ENCODE results near the gene MAT1A. TPM values are rescaled to one million over a fixed set of nuclear protein-coding genes. Genes with fewer than 3 reads are reported as not detected.

Gene MAT1A
- total RNA-seq, 2 donors from 2014 or later, result 0.53 to 0.58 TPM

DNA sequence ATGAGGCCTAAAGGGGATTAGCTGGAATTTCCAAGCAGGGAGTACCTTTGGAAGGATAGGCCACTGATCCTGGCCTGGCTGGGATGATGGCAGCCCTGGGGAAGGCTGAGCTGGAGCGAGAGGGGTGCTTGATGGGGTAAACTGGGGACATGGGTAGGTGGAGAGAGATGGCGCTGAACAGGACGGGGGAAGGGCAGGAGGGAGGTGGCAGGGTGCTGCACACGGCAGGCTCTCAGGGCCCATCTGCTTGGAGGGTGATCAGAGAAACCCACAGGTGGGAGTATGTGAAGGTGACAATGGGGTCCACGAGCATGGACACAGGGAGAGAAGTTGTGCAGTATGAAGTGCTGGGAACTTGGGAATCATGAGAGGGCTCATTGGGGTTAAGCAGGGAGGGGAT is 10.3 kb downstream of the MAT1A start:
- H3K27me3 Mint-ChIP-seq (ENCODE audit: insufficient read depth), result no peaks in the 10 kb centered on the region
- no peak overlapping the region for H3K4me3 Mint-ChIP-seq
- peaks cover 8% of the 10 kb centered on the region for H3K4me1 Mint-ChIP-seq
- Histone ChIP-seq H3K4me3 (ENCODE audit: low read length) (no peak overlapping the region), H3K27me3 (ENCODE audit: control insufficient read depth, insufficient read depth, low read length, poor library complexity, severe bottlenecking) (no peaks in the 10 kb centered on the region), H3K9ac (ENCODE audit: extremely low read depth, low read length, poor library complexity, severe bottlenecking) (no peak overlapping the region), H3K4me1 (ENCODE audit: control insufficient read depth, insufficient read depth, low read length) (no peaks in the 10 kb centered on the region), H3K36me3 (ENCODE audit: control insufficient read depth, insufficient read depth, low read length) (no peaks in the 10 kb centered on the region), H3K9me3 (ENCODE audit: control insufficient read depth, low read length) (no peaks in the 10 kb centered on the region), H3K27ac (ENCODE audit: low read depth, low read length) (no peak overlapping the region)
- no peak overlapping the region for H3K27ac Mint-ChIP-seq
- H3K36me3 Mint-ChIP-seq (ENCODE audit: low read depth), result no peaks in the 10 kb centered on the region
- WGBS, 2 experiments (ENCODE audit: insufficient coverage in 1 of 2, insufficient read length in 1 of 2), result 89 to 94% methylated on average over 3 to 5 of the region's 5 CpGs
- TF ChIP-seq, protein P1, sequence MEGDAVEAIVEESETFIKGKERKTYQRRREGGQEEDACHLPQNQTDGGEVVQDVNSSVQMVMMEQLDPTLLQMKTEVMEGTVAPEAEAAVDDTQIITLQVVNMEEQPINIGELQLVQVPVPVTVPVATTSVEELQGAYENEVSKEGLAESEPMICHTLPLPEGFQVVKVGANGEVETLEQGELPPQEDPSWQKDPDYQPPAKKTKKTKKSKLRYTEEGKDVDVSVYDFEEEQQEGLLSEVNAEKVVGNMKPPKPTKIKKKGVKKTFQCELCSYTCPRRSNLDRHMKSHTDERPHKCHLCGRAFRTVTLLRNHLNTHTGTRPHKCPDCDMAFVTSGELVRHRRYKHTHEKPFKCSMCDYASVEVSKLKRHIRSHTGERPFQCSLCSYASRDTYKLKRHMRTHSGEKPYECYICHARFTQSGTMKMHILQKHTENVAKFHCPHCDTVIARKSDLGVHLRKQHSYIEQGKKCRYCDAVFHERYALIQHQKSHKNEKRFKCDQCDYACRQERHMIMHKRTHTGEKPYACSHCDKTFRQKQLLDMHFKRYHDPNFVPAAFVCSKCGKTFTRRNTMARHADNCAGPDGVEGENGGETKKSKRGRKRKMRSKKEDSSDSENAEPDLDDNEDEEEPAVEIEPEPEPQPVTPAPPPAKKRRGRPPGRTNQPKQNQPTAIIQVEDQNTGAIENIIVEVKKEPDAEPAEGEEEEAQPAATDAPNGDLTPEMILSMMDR (conservative IDR thresholded peaks at IDR 0.05), result no peak
- no peaks in the 10 kb centered on the region for H3K9me3 Mint-ChIP-seq
- peak; percentile 22 for DNase-seq

DNA sequence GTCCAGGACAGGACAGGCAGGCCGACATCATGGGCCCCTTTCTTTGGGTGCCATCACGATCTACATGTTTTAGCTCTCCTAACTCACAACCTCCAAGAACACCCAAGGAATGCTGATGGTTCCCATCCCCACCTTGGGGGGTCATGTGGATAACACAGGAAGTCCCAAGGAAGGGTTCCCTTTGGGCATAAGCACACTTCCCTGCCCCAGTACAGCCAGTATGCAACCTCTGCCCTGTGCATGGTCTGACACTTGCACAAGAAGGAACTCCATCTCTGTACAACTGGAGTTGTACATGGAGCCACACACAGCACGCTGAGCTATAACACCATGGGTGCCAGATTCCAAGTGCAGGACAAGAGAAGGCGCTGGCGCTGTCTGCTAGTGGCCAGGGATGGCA is 11.0 kb downstream of the MAT1A start:
- no peaks in the 10 kb centered on the region for H3K36me3 ChIP-seq (ENCODE audit: control insufficient read depth, insufficient read depth, low read length)
- H3K27me3 Mint-ChIP-seq (ENCODE audit: insufficient read depth), result no peaks in the 10 kb centered on the region
- H3K36me3 Mint-ChIP-seq (ENCODE audit: low read depth), result no peaks in the 10 kb centered on the region
- H3K9me3 Mint-ChIP-seq, result no peaks in the 10 kb centered on the region
- no peak overlapping the region for H3K4me3 ChIP-seq (ENCODE audit: low read length)
- H3K9ac ChIP-seq (ENCODE audit: extremely low read depth, low read length, poor library complexity, severe bottlenecking), result no peak overlapping the region
- H3K27me3 ChIP-seq (ENCODE audit: control insufficient read depth, insufficient read depth, low read length, poor library complexity, severe bottlenecking), result no peaks in the 10 kb centered on the region
- H3K27ac Mint-ChIP-seq, result no peak overlapping the region
- H3K9me3 ChIP-seq (ENCODE audit: control insufficient read depth, low read length), result no peaks in the 10 kb centered on the region
- no peak overlapping the region for H3K27ac ChIP-seq (ENCODE audit: low read depth, low read length)
- H3K4me1 ChIP-seq (ENCODE audit: control insufficient read depth, insufficient read depth, low read length), result no peaks in the 10 kb centered on the region
- TF ChIP-seq, protein P1 (conservative IDR thresholded peaks at IDR 0.05), result no peak
- WGBS, 2 experiments (ENCODE audit: insufficient coverage in 1 of 2, insufficient read length in 1 of 2), result 91 to 94% methylated on average over 5 of the region's 5 CpGs
- no peak overlapping the region for H3K4me3 Mint-ChIP-seq
- DNase-seq, result no peak
- H3K4me1 Mint-ChIP-seq, result peaks cover 4% of the 10 kb centered on the region

DNA sequence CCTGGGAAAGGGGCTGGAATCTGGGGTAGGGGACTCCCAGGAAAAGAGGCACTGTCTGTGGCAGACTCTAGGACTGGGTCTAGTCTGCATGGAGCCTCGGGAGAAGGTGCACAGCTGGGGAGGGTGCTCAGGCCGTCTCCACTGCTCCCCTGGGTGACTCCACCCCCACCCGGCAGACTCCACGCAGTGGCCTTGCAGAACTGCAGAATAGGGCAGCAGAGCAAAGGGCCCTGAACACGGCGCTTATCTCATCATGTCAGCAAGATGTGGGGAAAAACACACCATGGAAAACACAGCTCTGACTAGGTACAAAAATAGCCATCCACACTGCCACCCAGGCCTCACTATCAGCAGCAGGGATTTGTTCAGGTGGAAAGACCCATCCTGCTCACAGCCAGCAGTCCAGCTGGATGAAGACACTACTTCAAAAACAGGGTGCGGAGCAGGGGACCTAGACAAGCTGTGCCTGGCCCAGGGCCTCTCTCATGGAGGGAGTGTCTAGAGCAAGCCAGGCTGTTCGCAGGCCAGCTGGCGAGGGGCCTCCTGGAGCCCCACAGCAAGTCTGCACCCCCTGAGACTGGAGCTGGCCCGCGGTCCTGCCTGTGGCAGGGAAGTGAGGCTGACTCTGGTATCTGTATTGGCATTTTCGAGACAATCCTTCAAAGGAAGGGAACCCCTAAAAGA is 11.7 kb downstream of the MAT1A start:
- Histone ChIP-seq H3K4me1 (ENCODE audit: control insufficient read depth, insufficient read depth, low read length) (peaks cover 3% of the 10 kb centered on the region), H3K4me3 (ENCODE audit: low read length) (no peak overlapping the region), H3K9me3 (ENCODE audit: control insufficient read depth, low read length) (no peaks in the 10 kb centered on the region), H3K9ac (ENCODE audit: extremely low read depth, low read length, poor library complexity, severe bottlenecking) (no peak overlapping the region), H3K27ac (ENCODE audit: low read depth, low read length) (no peak overlapping the region), H3K27me3 (ENCODE audit: control insufficient read depth, insufficient read depth, low read length, poor library complexity, severe bottlenecking) (no peaks in the 10 kb centered on the region), H3K36me3 (ENCODE audit: control insufficient read depth, insufficient read depth, low read length) (no peaks in the 10 kb centered on the region)
- Mint-ChIP-seq H3K4me3 (no peak overlapping the region), H3K9me3 (no peaks in the 10 kb centered on the region), H3K27me3 (ENCODE audit: insufficient read depth) (no peaks in the 10 kb centered on the region), H3K36me3 (ENCODE audit: low read depth) (no peaks in the 10 kb centered on the region), H3K4me1 (peaks cover 4% of the 10 kb centered on the region), H3K27ac (no peak overlapping the region)
- TF ChIP-seq, protein P1 (conservative IDR thresholded peaks at IDR 0.05), result no peak
- DNase-seq, result no peak
- WGBS, 2 experiments (ENCODE audit: insufficient coverage in 1 of 2, insufficient read length in 1 of 2), result 92 to 100% methylated on average over 2 to 12 of the region's 12 CpGs
